Measurements from ENCODE around the gene SLC6A16. TPM values are rescaled to one million over a fixed set of nuclear protein-coding genes. Genes with fewer than 3 reads are reported as not detected.

Gene SLC6A16
- total and polyA plus RNA-seq, 10 donors: 2.1 to 6.9 (median 3.9) TPM

- H3K4me1 ChIP-seq: peaks cover 16 to 75% (median 65%) of the 10 kb centered on the region in 6 donors
- H3K27ac ChIP-seq: peak overlapping the region; percentile 42 to 89 (median 76)
- 68 to 89% (median 70%) methylated on average over 21 to 47 of the region's 47 CpGs for WGBS, 5 donors
- H3K9me3 ChIP-seq: no peaks in the 10 kb centered on the region
- peak overlapping the region in 7 of 8 donors; percentile 22 to 79 (median 36) for H3K4me3 ChIP-seq
- intact Hi-C loops (cut with DNase I; ENCODE audit: low total_unique reads): no loop called here
- TF ChIP-seq, protein P1, sequence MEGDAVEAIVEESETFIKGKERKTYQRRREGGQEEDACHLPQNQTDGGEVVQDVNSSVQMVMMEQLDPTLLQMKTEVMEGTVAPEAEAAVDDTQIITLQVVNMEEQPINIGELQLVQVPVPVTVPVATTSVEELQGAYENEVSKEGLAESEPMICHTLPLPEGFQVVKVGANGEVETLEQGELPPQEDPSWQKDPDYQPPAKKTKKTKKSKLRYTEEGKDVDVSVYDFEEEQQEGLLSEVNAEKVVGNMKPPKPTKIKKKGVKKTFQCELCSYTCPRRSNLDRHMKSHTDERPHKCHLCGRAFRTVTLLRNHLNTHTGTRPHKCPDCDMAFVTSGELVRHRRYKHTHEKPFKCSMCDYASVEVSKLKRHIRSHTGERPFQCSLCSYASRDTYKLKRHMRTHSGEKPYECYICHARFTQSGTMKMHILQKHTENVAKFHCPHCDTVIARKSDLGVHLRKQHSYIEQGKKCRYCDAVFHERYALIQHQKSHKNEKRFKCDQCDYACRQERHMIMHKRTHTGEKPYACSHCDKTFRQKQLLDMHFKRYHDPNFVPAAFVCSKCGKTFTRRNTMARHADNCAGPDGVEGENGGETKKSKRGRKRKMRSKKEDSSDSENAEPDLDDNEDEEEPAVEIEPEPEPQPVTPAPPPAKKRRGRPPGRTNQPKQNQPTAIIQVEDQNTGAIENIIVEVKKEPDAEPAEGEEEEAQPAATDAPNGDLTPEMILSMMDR (IDR thresholded peaks at IDR 0.05 in 8 of 11, conservative IDR thresholded peaks at IDR 0.05 in 3 of 11): no peak
- TF ChIP-seq POLR2A (IDR thresholded peaks at IDR 0.05): no peak
- TF ChIP-seq POLR2AphosphoS5 (IDR thresholded peaks at IDR 0.05): peak; percentile 68 to 86 (median 84)
- H3K36me3 ChIP-seq: peaks cover 0 to 80% (median 41%) of the 10 kb centered on the region in 6 donors
- DNase-seq: peak; percentile 86
- H3K27me3 ChIP-seq (replicated peaks in 1 of 7): no peaks in the 10 kb centered on the region
Measured at GRCh38 chr19:49339301-49340068, 14.5 kb upstream of the SLC6A16 start.

DNA sequence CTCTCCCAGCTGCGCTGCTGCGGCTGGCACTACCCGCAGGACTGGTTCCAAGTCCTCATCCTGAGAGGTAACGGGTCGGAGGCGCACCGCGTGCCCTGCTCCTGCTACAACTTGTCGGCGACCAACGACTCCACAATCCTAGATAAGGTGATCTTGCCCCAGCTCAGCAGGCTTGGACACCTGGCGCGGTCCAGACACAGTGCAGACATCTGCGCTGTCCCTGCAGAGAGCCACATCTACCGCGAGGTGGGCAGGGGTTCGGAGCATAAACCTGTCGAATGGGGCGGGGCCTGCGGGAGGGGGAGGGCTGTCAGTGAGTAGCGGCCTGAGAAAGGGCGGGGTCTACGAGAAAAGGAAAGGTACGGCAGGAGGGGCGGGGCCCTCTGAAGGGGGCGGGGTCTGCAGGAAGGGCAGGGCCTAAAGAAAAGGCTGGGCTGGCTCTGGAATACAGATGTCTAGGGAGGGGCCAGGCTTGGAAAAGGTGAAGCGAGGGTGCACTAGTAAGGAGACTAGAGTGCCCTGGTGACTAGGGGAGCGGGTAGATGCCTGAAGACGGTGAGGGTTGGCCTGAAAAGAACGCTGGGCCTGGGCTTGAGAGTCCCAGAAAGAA is 13.8 kb upstream of the SLC6A16 start:
- H3K9me3 ChIP-seq: no peaks in the 10 kb centered on the region
- peak; percentile 84 for DNase-seq
- peaks cover 16 to 81% (median 72%) of the 10 kb centered on the region in 6 donors for H3K4me1 ChIP-seq
- H3K27me3 ChIP-seq (replicated peaks in 1 of 7): no peaks in the 10 kb centered on the region
- peak overlapping the region in 7 of 8 donors; percentile 61 to 89 (median 78) for H3K27ac ChIP-seq
- intact Hi-C loops (cut with DNase I; ENCODE audit: low total_unique reads): no loop called here
- TF ChIP-seq POLR2A (IDR thresholded peaks at IDR 0.05) (no peak), POLR2AphosphoS5 (IDR thresholded peaks at IDR 0.05) (peak; percentile 40 to 74 (median 52))
- WGBS, 5 donors: 59 to 80% (median 68%) methylated on average over 28 to 30 of the region's 30 CpGs
- H3K4me3 ChIP-seq: peak overlapping the region in 7 of 8 donors; percentile 22 to 79 (median 36)
- peaks cover 0 to 73% (median 39%) of the 10 kb centered on the region in 6 donors for H3K36me3 ChIP-seq

- DNase-seq: peak; percentile 78
- WGBS, 5 donors: 67 to 85% (median 73%) methylated on average over 25 to 34 of the region's 34 CpGs
- peak overlapping the region in 6 of 8 donors; percentile 33 to 79 (median 52) for H3K4me3 ChIP-seq
- intact Hi-C loops (cut with DNase I; ENCODE audit: low total_unique reads): no loop called here
- H3K27ac ChIP-seq: peak overlapping the region in 4 of 8 donors; percentile 78 to 95 (median 91)
- no peaks in the 10 kb centered on the region for H3K9me3 ChIP-seq
- H3K4me1 ChIP-seq: peaks cover 16 to 87% (median 78%) of the 10 kb centered on the region in 6 donors
- TF ChIP-seq, protein P1 (IDR thresholded peaks at IDR 0.05 in 8 of 11, conservative IDR thresholded peaks at IDR 0.05 in 3 of 11): no peak
- TF ChIP-seq POLR2A (IDR thresholded peaks at IDR 0.05) (no peak), POLR2AphosphoS5 (IDR thresholded peaks at IDR 0.05) (peak in 1 of 3 donors; percentile 16)
- H3K27me3 ChIP-seq (replicated peaks in 1 of 7): no peaks in the 10 kb centered on the region
- peaks cover 0 to 66% (median 39%) of the 10 kb centered on the region in 6 donors for H3K36me3 ChIP-seq
Measured at GRCh38 chr19:49338023-49338677, 13.2 kb upstream of the SLC6A16 start.

DNA sequence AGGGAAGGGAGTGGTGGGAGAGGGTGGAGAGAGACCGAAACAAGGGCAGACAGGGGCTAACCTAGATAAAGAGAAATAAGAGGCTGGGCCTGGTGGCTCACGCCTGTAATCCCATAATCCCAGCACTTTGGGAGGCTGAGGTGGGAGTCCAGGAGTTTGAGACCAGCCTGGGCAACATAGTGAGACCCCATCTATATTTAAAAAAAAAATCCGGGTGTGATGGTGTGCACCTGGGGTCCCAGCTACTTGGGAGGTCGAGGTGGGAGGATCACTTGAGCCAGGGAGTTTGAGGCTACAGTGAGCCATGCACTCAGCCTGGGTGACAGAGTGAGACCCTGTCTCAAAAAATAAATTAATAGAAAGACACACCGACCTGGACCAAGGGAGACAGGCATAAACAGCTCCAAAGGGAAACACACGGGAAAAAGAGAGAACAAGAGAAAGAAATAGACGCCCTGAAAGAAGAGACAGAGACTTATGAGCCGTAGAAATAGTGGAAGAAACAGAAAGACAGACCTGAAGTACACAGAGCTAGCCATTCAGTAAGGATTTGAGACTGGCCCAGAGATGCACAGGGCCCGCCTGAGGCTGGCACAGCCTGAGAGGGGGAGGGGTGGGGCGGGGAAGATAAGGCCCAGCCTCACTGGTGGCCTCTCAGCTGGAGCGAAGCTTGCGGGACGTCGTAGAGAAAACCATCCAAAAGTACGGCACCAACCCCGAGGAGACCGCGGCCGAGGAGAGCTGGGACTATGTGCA is 12.5 kb upstream of the SLC6A16 start:
- no peak for DNase-seq
- Histone ChIP-seq H3K27me3 (replicated peaks in 1 of 7) (no peaks in the 10 kb centered on the region), H3K4me3 (peak overlapping the region in 6 of 8 donors; percentile 58 to 79 (median 68)), H3K36me3 (peaks cover 0 to 59% (median 34%) of the 10 kb centered on the region in 6 donors), H3K9me3 (no peaks in the 10 kb centered on the region), H3K27ac (peak overlapping the region in 7 of 8 donors; percentile 86 to 95 (median 89)), H3K4me1 (peaks cover 16 to 94% (median 85%) of the 10 kb centered on the region in 6 donors)
- WGBS, 5 donors: 81 to 86% (median 85%) methylated on average over 19 of the region's 19 CpGs
- TF ChIP-seq, protein P1 (IDR thresholded peaks at IDR 0.05 in 8 of 11, conservative IDR thresholded peaks at IDR 0.05 in 3 of 11): no peak
- TF ChIP-seq POLR2A (IDR thresholded peaks at IDR 0.05): no peak
- TF ChIP-seq POLR2AphosphoS5 (IDR thresholded peaks at IDR 0.05): no peak
- intact Hi-C loops (cut with DNase I; ENCODE audit: low total_unique reads): no loop called here

All from spleen (tissue), 11 donors.